ENCODE results near the gene C12orf50.
"Not testable (repeated sequence)": the region's sequence is repeated elsewhere in the genome, so short reads cannot be mapped to it uniquely, and the experiment has no call there.

Gene C12orf50

GRCh38 chr12:87988534-87988933 lies 40.7 kb downstream of the C12orf50 start:
- DNase-seq (ENCODE audit: low read depth) = no peak

DNA sequence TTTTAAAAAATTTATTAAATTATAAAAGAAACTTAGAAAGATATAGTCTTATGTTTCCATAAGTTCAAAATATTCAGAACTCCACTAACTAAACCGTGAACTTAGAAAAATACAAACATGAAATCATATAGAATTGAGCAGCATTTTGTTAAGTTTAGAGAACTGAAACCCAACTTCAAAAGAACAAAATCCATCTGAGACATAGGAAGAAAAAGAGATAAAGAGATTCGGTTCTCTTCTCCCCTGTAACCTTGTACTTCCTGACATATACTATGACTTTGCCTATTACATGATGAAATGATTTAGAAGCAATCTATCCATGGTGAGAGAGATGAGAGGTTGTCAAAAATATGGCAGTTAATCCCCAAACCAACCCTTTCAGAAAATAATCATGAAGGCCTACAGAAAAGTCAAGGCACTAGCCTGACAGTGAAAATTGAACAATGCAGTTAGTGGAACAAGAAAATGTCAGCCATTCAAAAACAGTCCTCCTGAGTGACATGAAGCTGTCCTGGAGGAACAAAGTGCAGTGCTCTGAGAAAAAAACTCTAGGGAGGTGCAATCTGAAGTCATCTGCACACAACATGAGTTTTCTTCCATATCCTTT lies 44.0 kb downstream of the C12orf50 start:
- no peak for DNase-seq (ENCODE audit: low read depth)

GRCh38 chr12:87982208-87982607 lies 47.0 kb downstream of the C12orf50 start:
- no peak for DNase-seq (ENCODE audit: low read depth)

DNA sequence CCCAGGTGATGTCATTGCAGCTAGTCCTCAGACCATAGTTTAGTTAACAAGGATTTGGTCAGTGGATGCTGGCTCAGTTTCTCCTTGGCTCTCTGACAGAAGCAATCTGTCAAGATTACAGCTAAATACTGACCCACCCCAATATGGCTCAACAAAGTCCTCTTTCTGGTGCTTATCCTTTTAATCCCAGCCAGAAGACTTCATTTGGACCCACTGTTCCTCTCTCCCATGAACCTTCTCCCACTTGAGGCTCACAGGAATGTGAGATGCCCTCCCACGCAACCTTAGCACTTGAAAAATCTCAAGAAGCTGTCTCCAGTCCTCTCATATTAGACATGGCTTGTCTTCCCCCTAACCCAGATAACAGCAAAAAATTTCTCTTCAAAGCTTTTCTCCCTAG lies 47.7 kb downstream of the C12orf50 start:
- DNase-seq (ENCODE audit: low read depth) = no peak

DNA sequence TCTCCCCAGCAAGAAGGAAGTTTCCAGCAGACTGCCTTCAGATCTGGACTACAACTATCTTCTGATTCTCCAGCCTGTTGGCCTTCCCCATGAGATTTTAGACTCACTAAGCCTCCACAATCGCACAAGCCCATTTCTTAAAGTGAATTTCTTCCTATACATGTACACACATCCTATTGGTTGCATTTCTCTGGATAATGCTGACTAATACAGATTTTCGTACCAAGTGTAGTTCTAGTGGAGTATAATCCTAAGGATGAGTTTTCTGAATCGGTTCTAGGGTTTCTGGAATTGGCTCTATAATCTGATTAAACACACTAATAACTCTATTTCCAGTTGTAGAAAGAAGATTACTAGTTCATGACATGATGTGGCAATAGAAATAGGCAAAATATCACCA lies 53.3 kb downstream of the C12orf50 start:
- no peak for DNase-seq (ENCODE audit: low read depth)

DNA sequence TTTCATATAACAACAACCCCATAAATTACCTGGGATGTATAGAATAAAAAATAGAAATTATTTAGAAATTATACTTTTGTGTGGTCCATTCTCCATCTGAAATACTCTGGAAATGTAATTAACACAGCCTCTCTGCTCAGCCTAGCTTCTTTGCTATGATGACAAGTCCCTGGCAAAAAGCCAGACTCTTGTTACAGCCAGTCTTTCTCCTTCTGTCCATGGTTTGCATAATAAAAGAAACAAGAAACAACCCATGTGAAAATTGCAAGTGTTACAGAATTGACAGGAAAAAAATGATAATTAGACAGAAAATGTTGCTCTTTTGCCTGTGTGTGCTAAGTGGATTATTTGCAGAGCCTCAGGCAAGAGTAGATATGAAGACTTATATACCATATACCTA lies 61.3 kb downstream of the C12orf50 start:
- no peak for DNase-seq (ENCODE audit: low read depth)

- no peak for DNase-seq (ENCODE audit: low read depth)
Observed at GRCh38 chr12:87960566-87960965, 68.6 kb downstream of the C12orf50 start.

GRCh38 chr12:87954028-87954427 lies 75.2 kb downstream of the C12orf50 start:
- DNase-seq (ENCODE audit: low read depth) = not testable (repeated sequence)

DNA sequence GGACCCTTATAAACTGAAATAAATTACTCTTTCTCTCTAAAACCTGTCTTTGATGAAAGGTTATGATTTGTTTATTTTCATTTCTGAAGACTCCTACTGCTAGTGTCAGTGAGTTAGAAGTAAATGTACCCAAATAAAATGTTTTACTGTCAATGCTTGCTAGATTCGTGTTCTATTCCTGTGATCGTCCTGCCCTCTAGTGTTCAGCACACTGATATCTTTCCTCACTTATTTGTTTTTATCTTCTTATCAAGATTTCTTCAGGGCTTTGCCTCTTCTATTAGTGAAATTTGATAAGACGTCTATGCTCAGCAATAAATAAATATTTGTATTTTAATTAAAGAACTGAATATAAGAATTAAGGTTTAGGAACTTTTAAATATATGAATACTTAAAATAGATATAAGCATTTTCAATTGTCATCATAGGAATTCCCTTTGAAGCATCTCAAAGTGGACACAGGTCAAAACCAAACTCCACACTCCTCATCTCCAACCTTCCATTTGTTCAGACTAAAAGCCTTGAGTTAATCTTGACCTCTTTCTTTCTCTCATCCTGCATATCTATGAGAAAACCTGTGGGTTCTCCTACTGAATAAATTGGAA lies 75.8 kb downstream of the C12orf50 start:
- no peak for DNase-seq (ENCODE audit: low read depth)

DNA sequence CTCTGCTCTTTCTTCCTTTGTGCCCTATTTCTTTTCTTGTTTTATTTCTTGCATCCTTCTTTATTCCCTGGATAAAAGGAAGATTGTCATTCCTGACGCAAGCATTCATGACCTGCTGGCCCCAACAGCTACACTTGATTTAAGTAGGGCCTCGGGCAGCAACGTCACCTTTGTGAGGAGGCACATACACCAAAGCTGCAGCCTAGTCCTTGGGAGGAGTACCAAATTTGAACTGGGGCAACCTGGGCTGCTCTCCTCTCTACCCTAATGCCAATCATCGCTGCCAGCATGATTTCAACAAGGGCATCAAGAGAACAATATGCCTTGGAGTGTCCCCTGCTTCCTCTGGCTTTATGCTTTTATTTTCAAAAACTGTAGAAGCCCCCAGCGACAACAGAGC lies 76.4 kb downstream of the C12orf50 start:
- DNase-seq (ENCODE audit: low read depth) = no peak

DNA sequence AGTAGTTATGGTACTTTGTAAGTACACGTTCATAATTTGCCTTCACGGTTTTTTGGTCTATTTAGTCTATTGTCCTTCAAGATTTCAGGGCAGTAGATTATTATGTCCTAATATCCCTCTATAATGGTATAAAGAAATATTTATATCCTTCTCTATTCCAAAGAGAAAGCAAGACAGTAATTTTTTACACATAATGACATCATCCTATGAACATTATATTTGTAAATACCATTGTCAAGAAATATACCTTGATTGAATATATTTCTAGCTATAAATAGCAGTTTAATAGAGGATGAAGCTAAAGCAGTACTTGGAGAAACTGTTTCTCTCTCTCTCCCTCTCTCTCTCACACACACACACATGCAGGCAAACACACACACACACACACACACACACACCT lies 77.0 kb downstream of the C12orf50 start:
- no peak for DNase-seq (ENCODE audit: low read depth)

DNA sequence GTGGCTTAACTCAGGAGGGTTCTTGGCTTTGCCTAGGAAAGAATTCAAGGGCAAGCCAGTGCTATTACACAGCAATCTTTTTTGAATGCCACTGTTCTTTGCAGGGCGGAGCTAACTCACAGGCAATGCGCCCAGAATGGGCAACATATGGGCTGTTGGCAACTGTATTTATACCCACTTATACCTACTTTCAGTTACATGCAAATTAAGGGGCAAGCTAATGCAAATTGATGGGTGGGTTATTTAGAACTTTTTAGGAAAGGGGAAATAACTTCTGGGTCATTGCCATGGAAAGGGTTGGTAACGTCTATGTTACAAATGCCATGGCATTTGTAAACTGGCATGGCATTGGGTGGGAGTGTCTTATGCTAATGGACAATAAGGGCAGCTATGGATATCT lies 85.4 kb downstream of the C12orf50 start:
- DNase-seq (ENCODE audit: low read depth) = no peak

- no peak for DNase-seq (ENCODE audit: low read depth)
Observed at GRCh38 chr12:87943023-87943422, 86.2 kb downstream of the C12orf50 start.

DNA sequence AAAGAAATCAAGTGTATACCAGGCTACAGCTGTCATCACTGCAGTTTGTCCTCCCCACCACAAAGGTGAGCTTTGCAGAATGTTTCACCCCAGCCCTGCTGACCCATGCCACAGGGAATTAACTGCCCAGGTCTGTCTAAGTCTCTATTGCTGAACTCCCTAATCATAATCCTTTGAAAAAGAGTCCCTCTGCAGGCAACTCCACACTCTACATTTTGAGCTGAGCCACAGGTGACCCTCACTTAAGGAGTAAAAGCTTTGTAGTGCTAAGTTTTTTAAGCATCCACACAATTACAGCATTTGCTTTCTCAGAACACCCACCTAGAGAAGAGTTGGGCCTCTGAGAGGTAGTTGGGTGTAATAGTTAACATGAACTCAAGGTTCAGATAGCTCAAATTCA lies 90.0 kb downstream of the C12orf50 start:
- no peak for DNase-seq (ENCODE audit: low read depth)

DNA sequence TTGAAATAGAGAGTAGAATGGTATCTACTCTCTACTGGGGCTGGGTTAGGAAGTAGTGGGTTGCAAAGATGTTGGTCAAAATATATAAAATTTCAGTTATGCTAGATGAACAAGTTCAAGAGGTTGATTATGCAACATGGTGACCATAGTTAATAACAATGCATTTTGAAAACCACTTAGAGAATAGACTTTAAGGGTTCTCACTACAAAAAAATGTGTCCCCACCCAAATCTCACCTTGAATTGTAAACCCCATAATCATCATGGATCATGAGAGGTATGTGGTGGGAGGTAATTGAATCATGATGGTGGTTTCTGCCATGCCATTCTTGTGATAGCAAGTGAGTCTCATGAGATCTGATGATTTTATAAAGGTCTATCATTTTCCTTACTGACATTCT lies 94.0 kb downstream of the C12orf50 start:
- DNase-seq (ENCODE audit: low read depth) = no peak

- DNase-seq (ENCODE audit: low read depth) = no peak
Observed at GRCh38 chr12:87933991-87934390, 95.2 kb downstream of the C12orf50 start.

DNA sequence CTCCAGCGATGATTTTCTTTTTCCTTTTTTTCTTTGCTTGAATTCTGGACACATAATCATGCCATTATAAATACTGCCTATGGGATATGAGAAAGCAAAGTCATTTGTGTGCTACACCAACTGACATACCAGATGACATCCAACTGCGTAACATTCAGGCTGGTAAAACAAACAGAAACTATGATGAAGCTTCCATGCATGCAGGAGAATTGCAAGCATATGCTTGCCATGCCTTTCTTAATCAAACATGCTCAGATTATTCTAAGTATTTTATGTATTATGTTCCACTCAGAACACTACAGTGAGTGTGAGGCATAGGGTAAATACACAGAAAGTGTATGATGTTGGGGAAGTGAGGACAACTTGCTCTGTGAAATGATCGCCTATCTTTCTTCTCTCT lies 97.4 kb downstream of the C12orf50 start:
- no peak for DNase-seq (ENCODE audit: low read depth)

DNA sequence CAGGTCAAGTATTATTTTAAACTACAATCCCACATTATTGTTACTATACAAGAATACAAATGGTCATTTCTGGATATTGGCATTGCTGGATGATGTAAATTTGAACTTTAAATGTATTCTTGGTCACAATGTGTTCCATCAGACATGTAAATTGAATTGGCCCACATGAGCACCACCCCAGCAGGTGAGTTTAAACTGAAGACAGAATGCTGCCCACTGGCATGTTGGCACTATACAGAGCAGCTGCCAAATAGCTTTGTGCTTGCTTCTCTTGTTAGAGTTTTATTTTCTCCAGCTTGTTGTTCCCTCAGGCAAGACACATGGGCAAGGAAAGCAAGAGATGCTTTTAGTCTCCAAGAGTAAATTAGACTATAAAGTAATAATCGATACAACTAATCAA lies 98.6 kb downstream of the C12orf50 start:
- DNase-seq (ENCODE audit: low read depth) = no peak
